Stimulated activated CD4-positive, alpha-beta T cell treated with anti-CD3 and anti-CD28 coated beads, Interleukin-1b, Interleukin-23, amount 100 ng/mL, for 4 hours (primary cell): Measurements from ENCODE around the gene GPR137B.

ENCODE experiments used
- DNase-seq, 2 donors: peaks; one replicate each; pipeline ENCODE4 v3.0.0-alpha.2; 2020; ENCODE audit warnings: low read depth in 2 of 2

Gene GPR137B, protein sequence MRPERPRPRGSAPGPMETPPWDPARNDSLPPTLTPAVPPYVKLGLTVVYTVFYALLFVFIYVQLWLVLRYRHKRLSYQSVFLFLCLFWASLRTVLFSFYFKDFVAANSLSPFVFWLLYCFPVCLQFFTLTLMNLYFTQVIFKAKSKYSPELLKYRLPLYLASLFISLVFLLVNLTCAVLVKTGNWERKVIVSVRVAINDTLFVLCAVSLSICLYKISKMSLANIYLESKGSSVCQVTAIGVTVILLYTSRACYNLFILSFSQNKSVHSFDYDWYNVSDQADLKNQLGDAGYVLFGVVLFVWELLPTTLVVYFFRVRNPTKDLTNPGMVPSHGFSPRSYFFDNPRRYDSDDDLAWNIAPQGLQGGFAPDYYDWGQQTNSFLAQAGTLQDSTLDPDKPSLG

GRCh38 chr1:236142253-236143103, at the start of gene GPR137B:
TSS of gene GPR137B (plus strand) at chr1:236142539. CDS start at chr1:236142623, 84 bp downstream.
- DNase-seq = peak; percentile 48 to 51

DNA sequence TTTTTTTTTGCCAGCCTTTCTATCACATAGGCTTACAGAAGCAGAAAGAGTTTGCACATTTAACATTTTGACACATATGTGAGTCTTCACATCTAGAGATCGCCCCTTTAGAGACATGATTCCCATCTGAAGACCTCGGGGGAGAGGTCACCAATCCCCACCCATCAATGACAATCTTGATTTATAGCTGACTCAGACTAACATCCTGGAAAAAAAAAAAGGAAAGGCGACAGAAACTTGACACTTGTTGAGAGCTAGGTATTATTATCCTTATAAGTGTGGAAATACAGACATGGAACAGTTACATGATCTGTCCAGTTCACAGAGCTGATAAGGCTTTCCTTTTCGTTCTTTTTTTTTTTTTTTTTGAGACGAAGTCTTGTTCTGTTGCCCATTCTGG, 49.4 kb upstream of the GPR137B start:
- no peak for DNase-seq

DNA sequence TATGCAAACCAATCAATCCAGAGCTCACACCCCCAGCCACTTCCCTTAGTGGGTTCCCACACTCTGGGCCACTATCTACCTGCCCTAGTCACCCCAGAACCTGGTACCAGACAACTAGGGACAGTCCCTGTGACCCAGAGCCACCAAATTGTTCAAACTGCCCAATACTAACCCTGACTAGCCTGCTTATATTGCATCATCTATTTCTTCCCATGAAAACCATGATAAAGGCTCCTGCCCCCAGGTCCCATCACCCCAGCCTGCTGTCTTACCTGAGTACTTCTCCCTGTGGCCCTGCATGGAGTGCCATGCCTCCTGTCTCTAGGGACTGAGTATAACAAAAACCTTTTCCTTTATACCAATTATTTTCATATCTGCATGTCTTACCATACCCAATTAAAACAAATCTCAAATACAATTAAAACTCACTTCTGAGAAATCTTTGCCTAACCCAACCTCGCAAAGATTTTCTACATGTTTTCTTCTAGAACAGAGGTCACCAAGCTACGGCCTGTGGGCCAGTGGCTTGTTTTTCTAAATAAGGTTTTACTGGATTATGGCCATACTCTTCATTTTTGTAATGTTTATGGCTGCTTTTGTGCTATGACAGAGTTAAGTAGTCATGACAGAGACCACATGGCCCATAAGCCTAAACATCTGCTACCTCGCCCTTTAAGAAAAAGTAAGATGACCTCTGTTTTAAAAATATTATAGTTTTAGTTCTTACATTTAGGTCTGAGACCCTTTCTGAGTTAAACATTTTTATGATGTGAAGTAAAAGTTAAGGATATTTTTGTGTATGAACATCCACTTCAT, 46.4 kb upstream of the GPR137B start:
- DNase-seq = no peak

GRCh38 chr1:236096660-236097482, 45.5 kb upstream of the GPR137B start:
- peak; percentile 49 to 63 for DNase-seq

GRCh38 chr1:236098267-236098666, 44.1 kb upstream of the GPR137B start:
- DNase-seq = no peak

GRCh38 chr1:236099355-236099974, 42.9 kb upstream of the GPR137B start:
- no peak for DNase-seq

GRCh38 chr1:236100799-236101198, 41.5 kb upstream of the GPR137B start:
- DNase-seq = no peak

DNA sequence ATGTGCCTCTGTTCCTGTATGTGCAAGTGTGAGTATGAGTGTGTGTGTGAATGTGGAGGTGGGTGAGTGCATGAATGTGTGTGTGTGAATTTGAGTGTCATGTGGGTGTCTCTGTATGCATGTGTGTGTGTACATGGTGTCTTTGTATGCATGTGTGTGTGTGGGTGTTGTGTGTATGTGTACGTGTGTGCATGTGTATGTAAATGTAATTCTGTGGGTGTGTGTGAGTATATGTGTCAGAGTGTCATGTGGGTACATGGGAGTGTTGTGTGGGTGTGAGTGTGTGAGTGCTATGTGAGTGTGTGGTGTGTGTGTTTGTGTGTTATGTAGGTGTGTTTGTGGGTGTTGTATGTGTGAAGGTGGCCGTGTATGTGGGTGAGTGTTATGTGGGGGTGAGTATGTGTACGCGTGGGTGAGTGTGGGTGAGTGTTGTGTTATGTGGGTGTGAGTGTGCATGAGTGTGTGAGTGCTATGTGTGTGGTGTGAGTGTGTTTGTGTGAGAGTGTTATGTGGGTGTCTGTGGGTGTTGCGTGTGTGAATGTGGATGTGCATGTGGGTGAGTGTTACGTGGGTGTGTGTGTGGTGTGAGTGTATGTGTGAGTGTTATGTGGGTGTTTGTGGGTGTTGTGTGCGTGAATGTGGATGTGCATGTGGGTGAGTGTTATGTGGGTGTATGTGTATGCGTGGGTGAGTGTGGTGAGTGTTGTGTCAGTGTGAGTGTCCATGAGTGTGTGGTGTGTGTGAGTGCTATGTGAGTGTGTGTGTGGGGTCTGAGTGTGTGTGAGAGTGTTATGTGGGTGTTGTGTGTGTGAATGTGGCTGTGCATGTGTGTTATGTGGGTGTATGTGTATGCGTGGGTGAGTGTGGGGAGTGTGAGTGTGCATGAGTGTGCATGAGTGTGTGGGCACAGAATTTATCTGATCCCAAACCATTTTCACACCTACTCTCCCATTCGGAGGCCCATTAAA, 40.8 kb upstream of the GPR137B start:
- no peak for DNase-seq

DNA sequence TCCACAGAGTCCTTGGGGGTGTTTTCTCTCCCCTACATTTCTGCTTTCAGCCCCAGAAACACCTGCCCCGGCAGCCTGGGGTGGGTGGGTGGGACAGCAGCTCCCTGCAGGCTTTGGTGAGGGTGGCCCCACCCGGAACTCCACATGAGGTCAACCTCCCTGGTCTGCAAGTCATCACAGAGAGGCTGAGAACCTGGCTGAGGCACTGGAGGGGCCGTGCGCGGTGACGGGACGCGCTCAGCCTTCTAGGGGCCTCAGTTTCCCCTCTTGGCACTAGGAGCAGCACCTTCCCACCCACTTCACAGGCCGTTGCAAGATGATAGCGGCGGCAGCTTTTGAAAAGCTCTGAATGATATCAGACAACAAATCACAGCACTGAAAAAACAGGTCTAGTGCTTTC, 39.7 kb upstream of the GPR137B start:
- DNase-seq = no peak

DNA sequence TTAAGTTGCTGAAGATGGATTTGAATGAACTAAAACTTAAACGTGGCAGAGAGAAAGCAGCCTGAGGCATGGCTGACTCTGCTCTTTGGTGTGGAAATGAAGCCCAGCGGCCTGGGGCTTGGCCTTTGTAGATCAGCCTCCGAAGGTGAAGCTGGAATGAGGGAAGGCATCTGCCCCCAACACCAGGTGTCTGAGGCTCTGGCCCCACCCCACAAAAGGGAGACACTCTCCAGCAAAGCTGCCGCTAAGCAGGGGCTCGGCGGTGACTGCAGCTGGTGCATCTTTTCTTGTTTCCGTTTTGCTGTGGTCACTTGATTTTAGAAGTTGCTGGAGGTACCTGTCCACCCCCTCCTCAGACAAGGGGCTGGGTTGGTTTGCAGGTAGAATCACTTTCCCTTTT, 39.3 kb upstream of the GPR137B start:
- DNase-seq = no peak

GRCh38 chr1:236103646-236104218, 38.6 kb upstream of the GPR137B start:
- peak; percentile 22 to 65 for DNase-seq

- DNase-seq = no peak
Observed at GRCh38 chr1:236107121-236107907, 35.0 kb upstream of the GPR137B start.

DNA sequence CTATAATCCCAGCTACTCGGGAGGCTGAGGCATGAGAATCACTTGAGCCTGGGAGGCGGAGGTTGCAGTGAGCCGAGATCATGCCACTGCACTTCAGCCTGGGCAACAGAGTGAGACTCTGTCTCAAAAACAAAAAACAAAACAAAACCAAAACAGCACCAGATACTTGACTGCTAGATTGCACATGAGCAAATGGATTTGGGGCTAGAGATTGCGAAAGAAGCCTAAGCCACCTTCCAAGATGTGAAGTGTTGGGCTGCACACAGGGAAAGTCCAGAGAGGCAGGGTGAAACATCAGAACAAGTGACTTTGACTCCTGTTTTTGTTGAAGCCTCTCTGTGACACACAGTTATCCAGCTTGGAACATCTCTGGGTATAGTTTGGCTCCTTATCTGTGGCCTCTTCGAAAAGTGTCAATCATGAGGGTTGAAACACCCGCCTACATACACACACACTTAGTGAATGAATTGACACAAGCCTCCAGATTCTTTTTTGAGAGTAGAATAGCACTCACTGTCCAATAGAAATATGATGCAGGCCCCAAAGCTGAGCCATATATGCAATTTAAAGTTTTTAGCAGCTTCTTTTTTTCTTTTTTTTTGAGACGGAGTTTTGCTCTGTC, 34.2 kb upstream of the GPR137B start:
- no peak for DNase-seq

- no peak for DNase-seq
Observed at GRCh38 chr1:236110137-236110536, 32.2 kb upstream of the GPR137B start.

DNA sequence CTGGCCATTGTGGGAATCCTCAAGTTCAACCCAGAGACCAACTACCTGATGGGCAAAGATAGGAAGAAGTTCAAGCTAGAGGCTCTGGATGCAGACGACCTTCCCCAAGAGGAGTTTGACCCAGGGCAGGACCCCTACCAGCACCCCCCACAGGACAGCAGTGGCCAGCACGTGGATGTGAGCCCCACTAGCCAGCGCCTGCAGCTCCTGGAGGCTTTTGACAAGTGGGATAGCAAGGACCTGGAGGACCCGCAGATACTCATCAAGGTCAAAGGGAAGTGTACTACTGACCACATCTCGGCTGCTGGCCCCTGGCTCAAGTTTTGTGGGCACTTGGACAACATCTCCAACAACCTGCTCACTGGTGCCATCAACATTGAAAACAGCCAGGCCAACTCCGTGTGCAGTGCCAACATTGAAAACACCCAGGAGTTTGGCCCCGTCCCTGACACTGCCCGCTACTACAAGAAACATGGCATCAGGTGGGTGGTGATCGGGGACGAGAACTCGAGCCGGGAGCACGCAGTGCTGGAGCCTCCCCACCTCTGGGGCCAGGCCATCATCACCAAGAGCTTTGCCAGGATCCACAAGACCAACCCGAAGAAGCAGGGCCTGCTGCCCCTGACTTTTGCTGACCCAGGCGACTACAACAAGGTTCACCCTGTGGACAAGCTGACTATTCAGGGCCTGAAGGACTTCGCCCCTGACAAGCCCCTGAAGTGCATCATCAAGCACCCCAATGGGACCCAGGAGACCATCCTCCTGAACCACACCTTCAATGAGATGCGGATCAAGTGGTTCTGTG, 30.6 kb upstream of the GPR137B start:
- DNase-seq = no peak

- DNase-seq = no peak
Observed at GRCh38 chr1:236112332-236112627, 30.1 kb upstream of the GPR137B start.

DNA sequence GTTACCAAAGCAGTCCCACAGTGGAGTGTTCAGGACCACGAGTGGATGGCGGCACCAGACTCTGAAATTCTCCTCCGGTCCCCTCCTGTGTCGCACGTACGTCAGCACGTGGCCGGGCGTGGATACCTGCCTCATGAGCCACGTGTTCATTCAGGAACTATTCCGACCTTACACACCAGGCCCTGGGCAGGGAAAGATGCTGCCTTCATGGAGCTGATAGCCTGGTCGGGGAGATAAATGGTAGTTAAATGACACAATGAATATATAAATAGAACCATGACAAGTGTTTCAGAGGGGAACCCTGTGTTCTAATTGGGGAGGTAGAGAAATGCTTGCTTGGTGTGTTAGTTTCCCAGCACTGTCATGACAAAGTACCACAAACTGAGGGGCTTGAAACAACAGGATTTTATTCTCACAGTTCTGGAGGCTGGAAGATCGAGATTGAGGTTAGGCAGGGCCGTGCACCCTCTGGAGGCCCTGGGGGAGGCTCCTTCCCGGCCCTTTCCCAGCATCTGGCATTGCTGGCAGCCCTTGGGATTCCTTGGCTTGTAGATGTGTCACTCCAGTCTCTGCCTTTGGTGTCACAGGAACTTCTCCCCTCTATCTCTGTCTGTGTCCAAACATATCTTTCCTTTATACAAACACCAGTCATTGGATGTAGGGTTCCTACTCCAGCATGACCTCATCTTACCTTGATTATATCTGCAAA, 28.9 kb upstream of the GPR137B start:
- DNase-seq = no peak
